SU-DHL-6 (cell line): ENCODE results near the gene SLC17A5.

Experiments used
- H2AFZ ChIP-seq: fragments of 200-600 bp; sonication (generic); 2 replicates; pipeline ENCODE4 v1.6.1; 2014; ENCODE audit warnings: low read depth, mild to moderate bottlenecking, moderate library complexity, mixed read lengths, antibody characterized with exemption, low read length; ENCODE audit not compliant: severe bottlenecking
- H3F3A ChIP-seq: fragments of 200-600 bp; shearing (Covaris generic); 2 replicates; pipeline ENCODE4 v1.6.0; 2016; ENCODE audit warnings: antibody characterized with exemption, mild to moderate bottlenecking; ENCODE audit not compliant: insufficient read depth
- H3K27ac ChIP-seq: fragments of 200-600 bp; sonication (generic); 2 replicates; pipeline ENCODE4 v1.5.1; 2016; ENCODE audit warnings: low read depth, mild to moderate bottlenecking, low read length, moderate library complexity, mixed read lengths
- H3K27me3 ChIP-seq: fragments of 200-600 bp; sonication (generic), shearing (Covaris generic); 2 replicates; pipeline ENCODE4 v1.6.0; 2014; ENCODE audit warnings: mild to moderate bottlenecking, low read length
- H3K36me3 ChIP-seq: fragments of 200-600 bp; sonication (generic); 2 replicates; pipeline ENCODE4 v1.6.1; 2014; ENCODE audit warnings: mild to moderate bottlenecking, low read length, mixed read lengths
- H3K4me2 ChIP-seq: fragments of 300-600, 200-600 bp; shearing (Covaris generic), sonication (generic); 2 replicates; pipeline ENCODE4 v1.6.0; 2014; ENCODE audit warnings: low read length, low read depth, mild to moderate bottlenecking; ENCODE audit not compliant: poor library complexity, severe bottlenecking
- H3K4me3 ChIP-seq: fragments of 200-600 bp; sonication (generic); 2 replicates; pipeline ENCODE4 v1.5.1; 2014; ENCODE audit warnings: antibody characterized with exemption, low read length, mild to moderate bottlenecking, mixed read lengths; ENCODE audit not compliant: insufficient read depth, poor library complexity, severe bottlenecking
- H3K79me2 ChIP-seq: fragments of 200-600 bp; sonication (generic); 2 replicates; pipeline ENCODE4 v1.6.1; 2014; ENCODE audit warnings: mild to moderate bottlenecking, low read length, moderate library complexity; ENCODE audit not compliant: insufficient read depth
- H3K9ac ChIP-seq: fragments of 200-600 bp; sonication (generic); 2 replicates; pipeline ENCODE4 v1.7.0; 2014; ENCODE audit warnings: mild to moderate bottlenecking, low read length
- H3K9me2 ChIP-seq: fragments of 200-600 bp; sonication (generic); replicated peaks from 2 replicates; pipeline ENCODE4 v1.6.1; 2014; ENCODE audit warnings: low read length; ENCODE audit not compliant: insufficient read depth
- H3K9me3 ChIP-seq: fragments of 200-600 bp; sonication (generic); 2 replicates; pipeline ENCODE4 v1.6.1; 2014; ENCODE audit warnings: low read length, mixed read lengths; ENCODE audit not compliant: insufficient read depth
- H4K20me1 ChIP-seq: fragments of 200-600 bp; sonication (generic); 2 replicates; pipeline ENCODE4 v1.6.1; 2014; ENCODE audit warnings: low read depth, mild to moderate bottlenecking, antibody characterized with exemption, low read length, moderate library complexity, mixed read lengths
- CTCF ChIP-seq: fragments of 200-600 bp; sonication (generic); IDR thresholded peaks from one replicate; pipeline ENCODE4 v1.5.1; 2017; ENCODE audit warnings: antibody characterized with exemption, mild to moderate bottlenecking, low read length, moderate library complexity; ENCODE audit not compliant: insufficient read depth, poor library complexity, severe bottlenecking
- EZH2phosphoT487 ChIP-seq: fragments of 200-600 bp; sonication (generic), shearing (Covaris generic); conservative IDR thresholded peaks from 2 replicates; pipeline ENCODE4 v1.6.1; 2018; ENCODE audit warnings: mild to moderate bottlenecking, antibody characterized with exemption, low read length, moderate library complexity, mixed read lengths

SLC17A5 gene

GRCh38 chr6:73608761-73609160 is 45.0 kb downstream of the SLC17A5 start:
- Histone ChIP-seq H3K4me3 (no peak overlapping the region), H3K9me3 (no peaks in the 10 kb centered on the region)
- TF ChIP-seq CTCF, result no peak
- TF ChIP-seq EZH2phosphoT487, result no peak

GRCh38 chr6:73606428-73606827 is 47.4 kb downstream of the SLC17A5 start:
- Histone ChIP-seq H2AFZ (no peak overlapping the region), H3K9me2 (no peaks in the 10 kb centered on the region), H3F3A (no peaks in the 10 kb centered on the region), H3K9ac (no peak overlapping the region), H4K20me1 (no peaks in the 10 kb centered on the region), H3K4me2 (no peak overlapping the region), H3K9me3 (no peaks in the 10 kb centered on the region), H3K4me3 (no peak overlapping the region), H3K27me3 (no peaks in the 10 kb centered on the region), H3K27ac (no peak overlapping the region), H3K79me2 (no peaks in the 10 kb centered on the region), H3K36me3 (peaks cover 9% of the 10 kb centered on the region; the same call in 1 of the 2 replicates)
- no peak for TF ChIP-seq EZH2phosphoT487
- TF ChIP-seq CTCF, result no peak

More at GRCh38 chr6:73608761-73609160, 45.0 kb downstream of the SLC17A5 start:
- Histone ChIP-seq H2AFZ (no peak overlapping the region), H3K4me2 (no peak overlapping the region), H3K79me2 (no peaks in the 10 kb centered on the region), H3K27ac (no peak overlapping the region), H3K27me3 (no peaks in the 10 kb centered on the region), H3K9ac (no peak overlapping the region), H4K20me1 (no peaks in the 10 kb centered on the region), H3F3A (no peaks in the 10 kb centered on the region), H3K36me3 (peaks cover 10% of the 10 kb centered on the region; the same call in 1 of the 2 replicates), H3K9me2 (no peaks in the 10 kb centered on the region)

GRCh38 chr6:73604461-73604860 is 49.3 kb downstream of the SLC17A5 start:
- Histone ChIP-seq H3K27me3 (no peaks in the 10 kb centered on the region), H3K4me3 (no peak overlapping the region), H2AFZ (no peak overlapping the region), H4K20me1 (no peaks in the 10 kb centered on the region), H3K27ac (no peak overlapping the region), H3K9me3 (no peaks in the 10 kb centered on the region), H3K36me3 (peaks cover 7% of the 10 kb centered on the region; the same call in 1 of the 2 replicates), H3K9me2 (no peaks in the 10 kb centered on the region), H3K79me2 (no peaks in the 10 kb centered on the region), H3K9ac (no peak overlapping the region), H3F3A (no peaks in the 10 kb centered on the region), H3K4me2 (no peak overlapping the region)
- no peak for TF ChIP-seq CTCF
- no peak for TF ChIP-seq EZH2phosphoT487

- Histone ChIP-seq H3K27ac (no peak overlapping the region), H3K27me3 (no peaks in the 10 kb centered on the region), H3K9me2 (no peaks in the 10 kb centered on the region), H3K36me3 (peaks cover 5% of the 10 kb centered on the region; the same call in 1 of the 2 replicates), H4K20me1 (no peaks in the 10 kb centered on the region), H2AFZ (no peak overlapping the region), H3F3A (no peaks in the 10 kb centered on the region), H3K79me2 (no peaks in the 10 kb centered on the region), H3K9ac (no peak overlapping the region), H3K4me2 (no peak overlapping the region), H3K4me3 (no peak overlapping the region), H3K9me3 (no peaks in the 10 kb centered on the region)
- TF ChIP-seq CTCF (no peak), EZH2phosphoT487 (no peak)
These were observed 49.8 kb downstream of the SLC17A5 start for GRCh38 chr6:73604020-73604419.
